Upper lobe of left lung (tissue), 6 donors: ENCODE measurements around the gene PER2. TPM values are rescaled to one million over a fixed set of nuclear protein-coding genes. Genes with fewer than 3 reads are reported as not detected.

Experiments
- ATAC-seq, 2 donors: fragments of 200-7000 bp; cut with Tn5 transposase; one replicate each; pipeline ENCODE4 v1.9.1; 2022; ENCODE audit warnings: mild to moderate bottlenecking in 2 of 2, moderate library complexity in 2 of 2; ENCODE audit not compliant: low FRiP score in 2 of 2
- DNase-seq, 2 donors: peaks; one replicate each; pipeline ENCODE4 v3.0.0-alpha.2; 2019 to 2020
- H3K27ac ChIP-seq, 4 donors: fragments of 200-600 bp; sonication (generic); one replicate each; pipeline ENCODE4 v1.5.1; 2016 to 2019
- H3K27me3 ChIP-seq, 4 donors: fragments of 200-600 bp; sonication (generic); one replicate each; pipeline ENCODE4 v1.5.1; 2017 to 2019
- H3K36me3 ChIP-seq, 4 donors: fragments of 200-600 bp; sonication (generic); one replicate each; pipeline ENCODE4 v1.5.1; 2016 to 2019
- H3K4me1 ChIP-seq, 4 donors: fragments of 200-600 bp; sonication (generic); one replicate each; pipeline ENCODE4 v1.5.1; 2018 to 2019
- H3K4me3 ChIP-seq, 4 donors: fragments of 200-600 bp; sonication (generic); one replicate each; pipeline ENCODE4 v1.5.1; 2017 to 2019; ENCODE audit warnings: mild to moderate bottlenecking in 2 of 4, moderate library complexity in 1 of 4
- H3K9me3 ChIP-seq, 4 donors: fragments of 200-600 bp; sonication (generic); one replicate each; pipeline ENCODE4 v1.5.1; 2018 to 2019
- EP300 ChIP-seq, 4 donors: sonication (generic); formaldehyde crosslinking; IDR thresholded peaks; one replicate each; pipeline ENCODE4 v1.5.1; 2017; ENCODE audit warnings: antibody characterized with exemption in 4 of 4, control low read depth in 2 of 4
- POLR2A ChIP-seq, 4 donors: fragments of 450-650 bp; IDR thresholded peaks; one replicate each; pipeline ENCODE4 v1.5.1; 2016 to 2017; ENCODE audit warnings: antibody characterized with exemption in 4 of 4, mild to moderate bottlenecking in 2 of 4
- POLR2AphosphoS5 ChIP-seq, 2 donors: sonication (generic); formaldehyde crosslinking; IDR thresholded peaks; one replicate each; pipeline ENCODE4 v1.5.1; 2017; ENCODE audit warnings: antibody characterized with exemption in 2 of 2
- WGBS, 2 donors: methylation state at CpG; one replicate each; pipeline ENCODE4 v1.1.5; 2017 to 2018; 5-methylcytosine and 5-hydroxymethylcytosine counted together
- total RNA-seq, 6 donors: library from RNA; depleted of rRNA in 4 of 6; stranded (reverse); fragments of >200 nt in 4 of 6; gene quantifications; one replicate each; pipeline versions ENCODE4 v1.1.0 to v1.2.1, GENCODE V29; 2016 to 2021
- TF ChIP-seq, protein P1 (sequence below), 6 experiments: fragments of 450-650 bp in 4 of 6; fragments of 200-600 bp in 2 of 6; sonication (generic) in 2 of 6; IDR thresholded peaks; one replicate each; pipeline ENCODE4 v1.5.1; 2016 to 2019; ENCODE audit warnings: antibody characterized with exemption in 6 of 6
- donor health status: DM: no; HTN: no; CAD: no; lungs with moderate emphysema.
- donor health status: DM: no; HTN: yes; CAD: no; lungs with severe emphysema.

The PER2 gene
- total RNA-seq, 6 donors from 2014 or later: 12.9 to 28.7 (median 18.1) TPM

DNA sequence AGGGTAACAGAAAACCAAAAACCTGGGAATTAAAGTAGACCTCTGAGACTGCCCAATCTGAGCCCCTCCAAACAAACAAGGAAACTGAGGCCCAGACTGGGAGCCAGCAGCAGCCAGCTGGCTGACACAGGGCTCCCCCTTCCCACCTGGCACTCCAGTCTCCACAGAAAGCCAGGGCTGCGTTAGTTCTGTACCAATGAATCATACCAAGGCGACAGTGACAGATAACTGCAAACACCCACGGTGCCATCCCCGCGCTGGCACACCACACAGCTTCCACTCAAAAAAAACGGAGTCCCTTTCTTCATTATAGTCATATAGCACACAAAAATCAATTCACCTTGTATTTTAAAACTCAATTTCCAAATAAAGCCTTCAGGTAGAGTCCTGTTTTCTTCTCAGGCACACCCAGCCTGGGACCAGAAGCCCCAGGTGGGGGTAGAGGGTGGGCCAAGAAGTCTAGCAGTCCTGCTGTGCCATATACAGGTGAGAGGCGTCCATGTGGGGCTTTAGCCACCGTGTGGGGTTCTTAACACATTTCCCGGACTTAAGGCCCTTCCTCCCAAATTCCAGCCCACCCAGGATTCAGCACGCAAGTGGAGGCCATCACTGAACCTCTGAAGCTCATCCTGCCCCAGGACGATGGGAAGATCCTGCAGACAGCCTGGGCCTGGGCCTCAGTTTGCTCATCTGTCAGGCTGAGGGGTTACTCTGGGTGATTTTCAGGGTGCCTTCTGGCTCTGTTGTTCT lies 1.2 kb downstream of the PER2 start:
- H3K9me3 ChIP-seq: no peaks in the 10 kb centered on the region
- H3K27ac ChIP-seq: peak overlapping the region; percentile 89 to 91 (median 91)
- H3K4me1 ChIP-seq: peaks cover 49 to 74% (median 58%) of the 10 kb centered on the region in 4 donors
- H3K27me3 ChIP-seq: no peaks in the 10 kb centered on the region
- WGBS, 2 donors: 65 to 74% methylated on average over 8 to 11 of the region's 11 CpGs
- TF ChIP-seq EP300 (IDR thresholded peaks at IDR 0.05) (no peak), POLR2A (IDR thresholded peaks at IDR 0.05) (no peak), POLR2AphosphoS5 (IDR thresholded peaks at IDR 0.05) (no peak)
- TF ChIP-seq, protein P1, sequence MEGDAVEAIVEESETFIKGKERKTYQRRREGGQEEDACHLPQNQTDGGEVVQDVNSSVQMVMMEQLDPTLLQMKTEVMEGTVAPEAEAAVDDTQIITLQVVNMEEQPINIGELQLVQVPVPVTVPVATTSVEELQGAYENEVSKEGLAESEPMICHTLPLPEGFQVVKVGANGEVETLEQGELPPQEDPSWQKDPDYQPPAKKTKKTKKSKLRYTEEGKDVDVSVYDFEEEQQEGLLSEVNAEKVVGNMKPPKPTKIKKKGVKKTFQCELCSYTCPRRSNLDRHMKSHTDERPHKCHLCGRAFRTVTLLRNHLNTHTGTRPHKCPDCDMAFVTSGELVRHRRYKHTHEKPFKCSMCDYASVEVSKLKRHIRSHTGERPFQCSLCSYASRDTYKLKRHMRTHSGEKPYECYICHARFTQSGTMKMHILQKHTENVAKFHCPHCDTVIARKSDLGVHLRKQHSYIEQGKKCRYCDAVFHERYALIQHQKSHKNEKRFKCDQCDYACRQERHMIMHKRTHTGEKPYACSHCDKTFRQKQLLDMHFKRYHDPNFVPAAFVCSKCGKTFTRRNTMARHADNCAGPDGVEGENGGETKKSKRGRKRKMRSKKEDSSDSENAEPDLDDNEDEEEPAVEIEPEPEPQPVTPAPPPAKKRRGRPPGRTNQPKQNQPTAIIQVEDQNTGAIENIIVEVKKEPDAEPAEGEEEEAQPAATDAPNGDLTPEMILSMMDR (IDR thresholded peaks at IDR 0.05): no peak
- ATAC-seq: no peak
- no peak for DNase-seq
- no peaks in the 10 kb centered on the region for H3K36me3 ChIP-seq
- peak overlapping the region in 3 of 4 donors; percentile 69 to 85 (median 70) for H3K4me3 ChIP-seq

DNA sequence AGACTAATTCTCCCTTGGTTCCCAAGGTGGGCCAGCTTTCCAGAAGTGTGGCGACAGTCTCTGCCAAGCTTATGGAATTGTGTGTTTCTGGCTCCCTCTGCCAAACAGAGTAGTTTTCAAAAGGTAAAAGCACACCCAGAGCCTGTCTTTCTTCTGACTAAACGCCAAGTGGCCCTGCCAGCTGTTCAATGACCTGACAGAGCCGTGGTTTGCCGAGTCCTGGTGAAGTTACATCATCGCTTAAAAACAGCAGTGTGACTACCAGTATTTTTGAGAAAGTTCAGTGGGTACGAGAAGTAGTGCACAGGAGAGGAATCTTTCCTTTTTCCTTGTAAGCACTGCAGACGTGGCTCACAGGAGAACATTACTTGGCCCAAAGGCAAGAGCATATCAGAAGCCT lies 1.9 kb downstream of the PER2 start:
- TF ChIP-seq POLR2AphosphoS5 (IDR thresholded peaks at IDR 0.05) (peak; percentile 26 to 61), EP300 (IDR thresholded peaks at IDR 0.05) (peak in 1 of 4 donors; percentile 33), POLR2A (IDR thresholded peaks at IDR 0.05) (peak in 2 of 4 donors; percentile 26 to 40)
- TF ChIP-seq, protein P1 (IDR thresholded peaks at IDR 0.05): peak in 1 of 6 experiments; percentile 29
- peak overlapping the region in 1 of 4 donors; percentile 70 for H3K4me3 ChIP-seq
- no peaks in the 10 kb centered on the region for H3K36me3 ChIP-seq
- ATAC-seq (peak; percentile 6 to 44), DNase-seq (peak in 1 of 2 donors; percentile 86)
- peak overlapping the region; percentile 89 to 91 (median 91) for H3K27ac ChIP-seq
- H3K4me1 ChIP-seq: peaks cover 49 to 80% (median 61%) of the 10 kb centered on the region in 4 donors
- WGBS, 2 donors: 55 to 65% methylated on average over 7 of the region's 7 CpGs
- no peaks in the 10 kb centered on the region for H3K27me3 ChIP-seq
- H3K9me3 ChIP-seq: no peaks in the 10 kb centered on the region

DNA sequence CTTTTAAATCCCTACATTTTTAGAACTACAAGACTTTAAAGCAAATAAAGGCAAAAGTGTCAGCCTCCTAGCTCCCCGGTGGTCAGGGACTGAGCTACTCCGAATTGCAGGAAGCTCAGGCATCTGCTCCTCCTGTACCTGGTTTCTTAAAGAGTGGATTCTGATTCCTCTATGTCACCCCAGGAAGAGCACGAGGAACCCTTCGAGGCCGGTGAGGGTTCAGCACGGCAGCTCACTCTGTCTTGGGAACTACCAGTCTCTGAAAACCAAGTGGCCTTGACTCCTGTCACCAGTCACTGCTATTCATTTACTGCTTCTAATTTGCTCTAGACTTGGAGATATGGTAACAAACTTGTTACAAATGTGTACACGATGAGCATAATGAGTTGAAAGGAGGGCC lies 2.3 kb downstream of the PER2 start:
- Histone ChIP-seq H3K4me3 (no peak overlapping the region), H3K9me3 (no peaks in the 10 kb centered on the region), H3K27me3 (no peaks in the 10 kb centered on the region), H3K27ac (peak overlapping the region; percentile 89 to 91 (median 91)), H3K4me1 (peaks cover 49 to 85% (median 64%) of the 10 kb centered on the region in 4 donors), H3K36me3 (no peaks in the 10 kb centered on the region)
- DNase-seq: no peak
- no peak for TF ChIP-seq EP300 (IDR thresholded peaks at IDR 0.05)
- no peak for TF ChIP-seq POLR2A (IDR thresholded peaks at IDR 0.05)
- TF ChIP-seq POLR2AphosphoS5 (IDR thresholded peaks at IDR 0.05): no peak
- TF ChIP-seq, protein P1 (IDR thresholded peaks at IDR 0.05): no peak
- no peak for ATAC-seq
- WGBS, 2 donors: 55 to 58% methylated on average over 7 of the region's 7 CpGs

DNA sequence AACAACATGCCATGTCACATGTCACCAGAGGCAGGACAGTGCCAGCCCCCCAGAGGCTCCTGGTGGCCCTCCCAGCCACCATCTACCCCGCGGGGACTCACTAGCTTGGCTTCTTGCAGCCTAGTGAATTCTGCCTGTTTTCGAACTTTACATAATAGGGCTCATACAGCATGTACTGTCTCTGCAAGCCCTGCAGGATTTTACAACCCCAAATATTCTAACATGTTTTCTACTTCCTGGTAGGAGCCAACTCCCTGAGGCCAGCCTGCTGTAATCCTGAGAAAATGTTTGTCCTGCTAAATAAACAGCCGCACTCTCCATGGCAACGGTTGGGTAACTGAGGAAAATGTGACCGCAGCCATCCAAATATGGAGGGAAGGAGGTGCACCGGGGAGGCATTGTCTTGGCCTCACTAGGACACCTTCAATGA lies 2.7 kb downstream of the PER2 start:
- peak; percentile 70 for ATAC-seq
- H3K4me3 ChIP-seq: no peak overlapping the region
- peak; percentile 56 to 94 for DNase-seq
- H3K4me1 ChIP-seq: peaks cover 49 to 87% (median 64%) of the 10 kb centered on the region in 4 donors
- H3K9me3 ChIP-seq: no peaks in the 10 kb centered on the region
- H3K36me3 ChIP-seq: no peaks in the 10 kb centered on the region
- WGBS, 2 donors: 49 to 53% methylated on average over 7 of the region's 7 CpGs
- peak overlapping the region; percentile 89 to 91 (median 91) for H3K27ac ChIP-seq
- H3K27me3 ChIP-seq: no peaks in the 10 kb centered on the region
- TF ChIP-seq, protein P1 (IDR thresholded peaks at IDR 0.05): peak in 1 of 6 experiments; percentile 33
- TF ChIP-seq EP300 (IDR thresholded peaks at IDR 0.05): no peak
- peak in 2 of 4 donors; percentile 22 to 28 for TF ChIP-seq POLR2A (IDR thresholded peaks at IDR 0.05)
- peak; percentile 45 to 69 for TF ChIP-seq POLR2AphosphoS5 (IDR thresholded peaks at IDR 0.05)
